Activated T-helper 1 cell treated with Interleukin-2 at 50 U/mL for 16 hours (primary cell): ENCODE data around the gene NCOA3.
"Not testable (repeated sequence)": the region's sequence is repeated elsewhere in the genome, so short reads cannot be mapped to it uniquely, and the experiment has no call there.

Experiments used
- DNase-seq: peaks from one replicate; pipeline ENCODE4 v3.0.0-alpha.2; 2020; ENCODE audit warnings: low read depth

NCOA3 gene

DNA sequence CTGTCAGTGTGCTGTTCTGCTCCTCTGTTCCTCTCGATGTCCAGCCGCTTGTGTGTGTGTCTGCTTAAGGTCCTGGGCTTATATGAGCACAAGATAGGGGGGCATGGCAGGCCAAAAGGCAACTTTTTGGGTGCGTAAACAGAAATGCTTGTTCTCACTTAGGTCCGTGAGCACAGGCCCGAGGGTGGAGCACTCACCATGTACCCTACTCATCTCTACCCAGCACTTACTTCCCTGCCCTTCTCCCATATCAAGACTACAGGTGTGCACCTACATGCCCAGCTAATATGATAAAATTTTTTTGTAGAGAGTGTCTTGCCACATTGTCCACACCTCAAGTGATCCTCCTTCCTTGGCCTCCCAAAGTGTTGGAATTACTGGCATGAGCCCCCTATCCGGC, 34.3 kb downstream of the NCOA3 start:
- no peak for DNase-seq

DNA sequence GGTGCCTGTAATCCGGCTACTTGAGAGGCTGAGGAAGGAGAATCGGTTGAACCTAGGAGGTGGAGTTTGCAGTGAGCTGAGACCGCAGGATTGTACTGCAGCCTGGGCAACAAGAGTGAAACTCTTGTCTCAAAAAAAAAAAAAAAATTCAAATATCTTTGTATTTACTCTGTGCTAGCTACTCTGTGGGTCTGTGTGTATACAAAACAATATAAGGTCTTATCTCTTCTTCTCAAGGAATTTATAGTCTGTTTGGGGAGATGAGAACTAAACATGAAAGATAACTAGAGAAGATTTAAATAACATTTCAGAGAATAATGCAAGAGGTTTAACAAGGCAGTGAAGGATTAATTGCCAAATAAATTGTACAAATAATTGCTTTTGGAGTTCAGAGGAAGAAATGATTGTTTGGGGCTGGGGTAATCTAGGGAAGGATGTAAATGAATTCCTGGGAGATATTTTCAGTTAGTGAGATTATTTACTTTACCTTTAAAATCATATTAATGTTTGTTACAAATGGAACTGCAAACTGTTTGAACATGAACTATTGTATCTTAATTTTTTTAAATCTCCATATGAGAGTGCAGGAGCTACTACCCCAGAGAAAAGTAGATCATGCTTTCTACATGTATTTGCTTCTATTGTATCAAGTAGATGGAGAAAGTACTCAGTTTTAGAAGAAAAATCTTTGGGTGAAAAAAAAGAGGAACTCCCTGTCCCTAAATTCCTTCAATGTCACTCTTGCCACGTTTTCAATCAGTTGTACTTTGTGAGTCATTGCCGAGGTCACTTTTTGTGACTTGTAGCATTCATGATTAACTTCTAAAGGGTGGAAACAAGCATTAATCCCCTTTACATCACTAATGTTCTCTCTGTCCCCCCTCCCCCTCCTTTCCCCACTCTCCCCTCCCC, 39.0 kb downstream of the NCOA3 start:
- no peak for DNase-seq

DNA sequence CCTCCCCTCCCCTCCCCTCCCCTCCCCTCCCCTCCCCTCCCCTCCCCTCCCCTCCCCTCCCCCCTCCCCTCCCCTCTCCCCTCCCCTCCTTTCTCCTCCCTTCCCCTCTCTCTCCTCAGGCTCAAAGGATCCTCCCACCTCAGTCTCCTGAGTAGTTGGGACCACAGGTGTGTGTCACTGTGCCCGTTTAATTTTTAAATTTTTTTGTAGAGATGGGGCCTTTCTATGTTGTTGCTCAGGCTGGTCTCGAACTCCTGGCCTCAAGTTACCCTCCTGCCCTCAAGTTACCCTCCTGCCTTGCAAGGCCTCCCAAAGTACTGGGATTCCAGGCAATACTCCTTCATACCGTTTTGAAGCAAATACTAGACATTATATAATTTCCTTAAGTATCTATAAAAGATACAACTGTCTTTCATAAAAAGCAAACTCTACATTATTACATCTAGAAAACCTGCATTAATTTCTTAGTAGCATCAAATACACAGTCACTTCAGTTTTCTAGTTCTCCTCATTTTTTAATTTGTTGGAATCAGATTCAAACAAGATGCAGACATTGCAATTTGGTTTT, 39.8 kb downstream of the NCOA3 start:
- DNase-seq = no peak

DNA sequence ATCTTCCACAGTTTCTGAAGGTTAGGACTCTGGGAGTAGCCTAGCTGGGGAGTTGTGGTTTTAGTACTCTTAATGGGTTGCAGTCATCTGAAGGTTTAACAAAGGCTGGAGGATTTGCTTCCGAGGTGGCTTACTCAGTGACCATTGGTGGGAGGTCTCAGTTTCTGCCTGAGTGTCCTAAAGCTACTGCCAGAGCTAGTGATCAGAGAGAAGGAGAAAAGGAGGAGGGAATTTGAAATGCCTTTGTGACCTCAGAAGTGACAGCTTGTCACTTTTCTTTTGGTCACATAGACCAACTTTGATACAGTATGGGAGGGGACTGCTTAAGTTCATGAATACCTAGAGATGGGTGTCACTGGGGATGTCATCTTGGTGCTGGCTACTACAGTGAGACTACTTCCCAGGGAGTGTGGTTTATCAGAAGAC, 41.3 kb downstream of the NCOA3 start:
- DNase-seq = no peak

DNA sequence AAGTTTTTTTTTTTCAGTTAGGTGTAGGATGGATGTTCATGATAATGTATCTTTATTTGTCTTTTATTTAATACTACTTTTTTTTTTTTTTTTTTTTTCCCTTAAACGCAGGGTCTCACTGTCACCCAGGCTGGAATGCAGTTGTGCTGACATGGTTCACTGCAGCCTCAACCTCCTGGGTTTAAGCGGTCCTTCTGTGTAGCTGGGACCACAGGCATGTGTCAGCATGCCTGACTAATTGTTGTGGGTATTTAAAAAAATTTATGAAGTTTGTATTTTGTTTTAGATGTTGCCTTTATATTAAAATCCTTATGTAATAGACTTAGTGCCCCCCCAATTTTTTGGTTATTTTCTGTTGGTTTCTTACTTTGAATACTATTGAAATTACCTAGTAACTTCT, 42.6 kb downstream of the NCOA3 start:
- no peak for DNase-seq

DNA sequence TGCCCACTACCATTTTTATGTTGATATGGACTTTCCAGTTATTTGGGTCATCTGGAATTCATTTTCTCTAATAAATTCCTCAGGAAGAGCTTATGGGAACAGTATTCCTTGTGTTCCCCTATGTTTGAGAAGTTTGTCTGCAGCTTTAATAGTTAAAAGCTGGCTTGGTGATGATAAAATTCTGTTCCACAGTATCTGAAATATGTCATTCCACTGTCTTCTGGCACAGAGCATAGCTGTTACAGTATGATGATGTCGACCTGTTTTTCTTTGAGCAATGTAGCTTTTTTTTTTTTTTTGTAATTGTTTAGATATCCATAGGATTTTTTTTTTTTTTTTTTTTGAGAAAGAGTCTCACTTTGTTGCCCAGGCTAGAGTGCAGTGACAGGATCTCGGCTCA, 43.2 kb downstream of the NCOA3 start:
- DNase-seq = no peak

DNA sequence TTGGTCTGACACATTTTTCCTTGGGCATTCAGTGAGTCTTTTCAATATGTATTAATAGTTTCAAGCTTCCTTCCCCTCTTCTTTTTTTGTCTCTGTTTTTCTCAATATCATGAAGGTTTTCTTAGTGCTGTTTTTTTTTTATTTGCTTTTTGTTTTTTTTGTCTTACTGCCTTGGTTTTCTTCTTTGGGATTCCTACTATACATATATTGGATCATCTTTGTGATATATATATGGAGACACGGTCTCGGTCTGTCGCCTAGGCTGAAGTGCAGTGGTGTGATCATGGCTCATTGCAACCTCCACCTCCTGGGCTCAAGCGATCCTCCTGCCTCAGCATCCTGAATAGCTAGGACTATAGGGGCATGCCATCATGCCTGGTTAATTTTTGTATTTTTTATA, 43.8 kb downstream of the NCOA3 start:
- no peak for DNase-seq

DNA sequence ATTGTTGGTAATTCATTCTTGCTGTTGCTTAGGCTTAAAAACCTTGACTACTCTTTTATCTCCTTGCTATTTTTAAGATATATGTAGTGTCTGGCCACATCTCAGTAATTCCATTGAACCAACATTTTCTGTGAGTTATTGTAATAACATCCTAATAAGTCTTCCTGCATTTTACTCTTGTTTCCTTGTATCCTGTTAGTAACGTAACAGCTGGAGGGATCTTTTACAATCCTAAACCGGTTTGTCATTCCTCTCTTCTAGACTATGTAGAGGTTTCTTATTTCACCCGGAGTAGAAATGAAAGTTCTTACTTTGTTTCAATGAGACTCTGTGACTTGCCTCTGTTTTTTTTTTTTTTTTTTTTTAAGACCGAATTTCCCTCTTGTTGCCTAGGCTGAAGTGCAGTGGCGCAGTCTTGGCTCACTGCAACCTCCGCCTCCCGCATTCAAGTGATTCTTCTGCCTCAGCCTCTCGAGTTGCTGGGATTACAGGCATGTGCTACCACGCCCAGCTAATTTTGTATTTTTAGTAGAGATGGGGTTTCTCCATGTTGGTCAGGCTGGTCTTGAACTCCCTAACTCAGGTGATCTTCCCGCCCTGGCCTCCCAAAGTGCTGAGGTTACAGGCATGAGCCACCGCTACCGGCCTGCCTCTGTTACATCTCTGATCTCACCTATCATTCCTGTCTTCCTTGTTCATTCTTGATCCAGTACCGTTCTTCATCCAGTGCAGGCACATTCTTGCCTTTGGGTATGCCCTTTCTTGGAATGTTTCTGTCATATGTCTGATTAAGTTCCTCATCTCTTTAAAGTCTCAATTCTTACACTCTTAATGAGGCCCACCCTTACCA, 44.7 kb downstream of the NCOA3 start:
- DNase-seq = no peak

DNA sequence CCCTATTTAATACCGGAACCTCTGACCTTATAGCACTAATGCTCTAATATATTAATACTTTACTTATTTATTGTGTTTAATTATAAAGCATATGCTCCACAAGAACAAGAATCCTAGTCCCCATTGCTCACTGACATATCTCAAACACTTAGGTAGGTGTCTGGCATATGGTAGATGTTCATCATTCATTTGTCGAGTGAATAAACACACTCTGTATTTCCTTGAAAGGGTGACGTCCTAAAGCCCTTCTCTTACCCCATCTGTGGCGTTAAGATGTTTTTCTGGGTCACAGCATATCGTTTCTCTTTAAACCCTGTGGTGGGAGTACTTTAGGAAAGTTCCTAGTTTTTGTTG, 45.3 kb downstream of the NCOA3 start:
- no peak for DNase-seq

DNA sequence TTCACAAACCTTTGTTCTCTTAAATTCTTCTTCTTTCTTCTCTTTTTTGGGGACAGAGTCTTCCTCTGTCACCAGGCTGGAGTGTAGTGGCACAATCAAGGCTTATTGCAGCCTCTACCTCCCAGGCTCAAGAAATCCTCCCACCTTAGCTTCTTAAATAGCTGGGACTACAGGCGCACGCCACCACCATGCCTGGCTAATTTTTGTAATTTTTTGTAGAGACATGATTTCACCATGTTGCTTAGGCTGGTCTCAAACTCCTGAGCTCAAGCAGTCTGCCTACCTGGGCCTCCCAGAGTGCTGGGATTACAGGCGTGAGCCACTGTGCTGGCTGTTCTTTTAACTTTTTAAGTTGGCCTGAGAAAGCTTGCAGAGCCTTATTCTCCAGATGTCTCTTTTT, 48.0 kb downstream of the NCOA3 start:
- no peak for DNase-seq

DNA sequence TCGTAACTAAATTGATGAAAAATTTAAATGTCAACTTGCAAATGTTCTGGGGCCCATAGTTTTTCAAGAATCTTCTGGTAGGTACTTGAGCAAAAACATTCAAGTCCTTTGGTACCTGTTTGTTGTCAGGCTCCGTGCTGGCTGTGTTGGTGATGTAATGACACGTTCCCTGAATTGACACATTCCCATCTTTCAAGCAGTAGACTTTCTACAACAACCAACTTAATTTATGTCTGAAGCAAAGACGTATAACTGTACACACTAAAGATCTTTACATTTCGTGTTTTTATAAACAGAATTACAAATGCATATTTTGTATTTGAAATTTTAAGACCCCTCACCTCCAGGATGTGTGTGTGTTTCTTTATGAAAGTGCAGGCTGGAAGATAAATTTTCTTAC, 49.5 kb downstream of the NCOA3 start:
- no peak for DNase-seq

DNA sequence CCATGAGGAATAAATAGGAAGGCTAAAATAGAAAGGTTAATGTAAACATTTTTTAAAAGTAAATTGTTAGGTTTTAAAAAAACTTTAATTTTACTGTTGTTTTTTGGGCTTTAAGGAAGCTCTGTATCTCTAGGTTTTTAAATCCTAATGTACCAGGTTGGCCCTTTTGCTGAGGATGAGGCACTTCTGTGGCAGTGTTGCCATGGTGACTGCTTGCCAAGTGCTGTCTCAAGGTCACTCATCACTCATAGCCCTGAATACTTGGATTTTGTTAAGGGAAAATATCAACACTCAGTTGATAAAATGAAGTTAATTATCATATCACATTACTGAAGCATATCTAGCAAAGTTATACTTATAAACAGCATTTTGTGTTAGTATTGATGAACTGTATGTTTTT, 50.2 kb downstream of the NCOA3 start:
- no peak for DNase-seq

DNA sequence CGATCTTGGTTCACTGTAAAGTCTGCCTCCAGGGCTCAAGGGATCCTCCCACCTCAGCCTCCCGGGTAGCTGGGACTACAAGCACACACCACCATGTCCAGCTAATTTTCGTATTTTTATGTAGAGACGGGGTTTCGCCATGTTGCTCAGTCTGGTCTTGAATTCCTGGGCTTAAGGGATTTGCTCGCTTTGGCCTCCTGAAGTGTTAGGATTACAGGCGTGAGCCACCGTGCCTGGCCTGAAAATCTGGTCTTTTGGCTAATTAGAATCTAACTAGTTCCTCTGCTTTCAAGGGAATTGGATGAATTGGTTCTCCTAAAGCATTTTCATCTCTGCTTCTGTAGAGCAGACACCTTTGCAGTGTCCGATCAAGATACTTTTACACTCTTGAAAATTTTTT, 51.3 kb downstream of the NCOA3 start:
- no peak for DNase-seq

DNA sequence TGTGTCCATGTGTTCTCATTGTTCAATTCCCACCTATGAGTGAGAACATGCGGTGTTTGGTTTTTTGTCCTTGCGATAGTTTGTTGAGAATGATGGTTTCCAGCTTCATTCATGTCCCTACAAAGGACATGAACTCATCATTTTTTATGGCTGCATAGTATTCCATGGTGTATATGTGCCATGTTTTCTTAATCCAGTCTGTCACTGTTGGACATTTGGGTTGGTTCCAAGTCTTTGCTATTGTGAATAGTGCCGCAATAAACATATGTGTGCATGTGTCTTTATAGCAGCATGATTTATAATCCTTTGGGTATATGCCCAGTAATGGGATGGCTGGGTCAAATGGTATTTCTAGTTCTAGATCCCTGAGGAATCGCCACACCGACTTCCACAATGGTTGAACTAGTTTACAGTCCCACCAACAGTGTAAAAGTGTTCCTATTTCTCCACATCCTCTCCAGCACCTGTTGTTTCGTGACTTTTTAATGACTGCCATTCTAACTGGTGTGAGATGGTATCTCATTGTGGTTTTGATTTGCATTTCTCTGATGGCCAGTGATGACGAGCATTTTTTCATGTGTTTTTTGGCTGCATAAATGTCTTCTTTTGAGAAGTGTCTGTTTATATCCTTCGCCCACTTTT, 52.0 kb downstream of the NCOA3 start:
- not testable (repeated sequence) for DNase-seq

DNA sequence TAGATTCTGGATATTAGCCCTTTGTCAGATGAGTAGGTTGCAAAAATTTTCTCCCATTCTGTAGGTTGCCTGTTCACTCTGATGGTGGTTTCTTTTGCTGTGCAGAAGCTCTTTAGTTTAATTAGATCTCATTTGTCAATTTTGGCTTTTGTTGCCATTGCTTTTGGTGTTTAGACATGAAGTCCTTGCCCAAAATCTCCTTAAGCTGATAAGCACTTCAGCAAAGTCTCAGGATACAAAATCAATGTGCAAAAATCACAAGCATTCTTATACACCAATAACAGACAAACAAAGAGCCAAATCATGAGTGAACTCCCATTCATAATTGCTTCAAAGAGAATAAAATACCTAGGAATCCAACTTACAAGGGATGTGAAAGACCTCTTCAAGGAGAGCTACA, 52.6 kb downstream of the NCOA3 start:
- DNase-seq = not testable (repeated sequence)

DNA sequence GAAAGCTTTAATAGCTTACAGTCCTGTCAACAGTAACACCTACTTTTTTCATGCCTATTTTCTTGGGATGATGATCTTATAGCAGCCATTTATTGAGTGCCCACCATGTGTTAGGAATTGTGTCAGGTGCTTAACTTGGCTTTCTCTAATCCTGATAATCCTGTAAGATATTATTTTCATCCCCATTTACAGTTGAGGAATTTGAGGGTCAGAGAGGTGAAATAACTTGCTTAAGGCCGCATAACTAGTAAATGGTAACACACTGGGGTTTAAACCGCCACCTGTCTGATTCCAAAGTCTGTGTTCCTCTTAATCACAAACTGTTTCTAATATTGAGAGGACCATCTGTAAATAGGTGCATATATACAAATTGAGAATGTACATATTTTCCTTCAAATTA, 55.5 kb downstream of the NCOA3 start:
- DNase-seq = no peak

DNA sequence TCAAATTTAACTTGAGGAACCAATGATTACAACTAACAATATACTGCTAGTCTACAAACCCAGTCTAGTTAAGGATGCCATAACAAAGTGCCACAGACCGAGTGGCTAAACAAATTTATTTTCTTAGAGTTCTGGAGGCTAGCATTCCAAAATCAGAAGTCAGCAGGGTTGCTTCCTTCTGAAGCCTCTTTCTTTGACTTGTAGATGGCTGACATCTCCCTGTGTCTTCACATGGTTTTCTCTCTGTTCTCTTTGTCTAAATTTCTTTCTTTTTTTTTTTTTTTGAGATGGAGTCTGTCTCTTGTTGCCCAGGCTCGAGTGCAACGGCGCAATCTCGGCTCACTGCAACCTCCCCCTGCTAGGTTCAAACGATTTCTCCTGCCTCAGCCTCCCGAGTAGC, 56.1 kb downstream of the NCOA3 start:
- no peak for DNase-seq

DNA sequence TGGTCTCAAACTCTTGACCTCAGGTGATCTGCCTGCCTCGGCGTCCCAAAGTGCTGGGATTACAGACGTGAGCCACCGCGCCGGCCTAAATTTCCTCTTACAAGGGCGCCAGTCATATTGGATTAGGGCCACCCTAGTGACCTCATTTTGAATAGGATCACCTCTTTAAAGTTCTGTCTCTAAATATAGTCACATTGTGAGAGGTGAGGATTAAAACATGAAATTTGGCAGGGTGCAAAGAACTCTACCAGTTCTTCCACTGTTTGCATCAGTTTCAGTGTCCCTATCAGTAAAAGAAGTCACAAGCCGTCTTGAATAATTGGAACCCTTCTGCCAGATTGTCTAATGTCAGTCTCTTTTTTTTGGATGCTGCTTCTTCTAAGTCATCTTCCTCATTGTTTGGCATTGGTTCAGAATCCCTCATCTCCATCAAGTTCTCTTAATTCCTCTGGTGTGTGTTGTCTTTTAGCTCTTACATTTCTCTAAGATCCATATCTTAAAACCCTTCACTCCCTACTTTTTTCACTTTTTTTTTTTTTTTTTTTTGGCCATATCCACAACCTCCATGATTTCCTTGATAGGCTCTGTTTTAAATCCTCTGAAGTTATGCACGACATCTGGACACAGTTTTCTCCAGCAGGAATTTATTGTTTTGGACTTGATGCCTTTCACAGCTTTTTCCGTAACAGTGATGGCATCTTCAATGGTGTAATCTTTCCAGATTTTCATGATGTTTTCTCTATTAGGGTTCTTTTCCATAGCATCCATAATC, 56.8 kb downstream of the NCOA3 start:
- DNase-seq = no peak

DNA sequence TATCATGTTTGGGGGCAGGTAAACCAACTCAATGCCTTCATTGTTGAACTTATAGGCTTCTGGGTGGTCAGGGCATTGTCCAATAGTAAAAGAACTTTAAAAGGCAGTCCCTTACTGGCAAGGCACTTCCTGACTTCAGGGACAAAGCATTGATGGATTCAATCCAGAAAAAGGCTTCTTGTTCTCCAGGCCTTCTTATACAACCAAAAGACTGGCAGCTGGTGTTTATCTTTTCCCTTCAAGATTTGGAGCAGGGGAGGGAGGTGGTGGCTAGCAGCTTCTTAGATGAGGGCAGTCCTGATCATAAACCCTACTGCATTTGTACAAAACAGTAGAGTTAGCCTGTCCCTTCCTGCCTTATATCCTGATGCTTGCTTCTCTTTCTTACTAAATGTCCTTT, 57.5 kb downstream of the NCOA3 start:
- no peak for DNase-seq

DNA sequence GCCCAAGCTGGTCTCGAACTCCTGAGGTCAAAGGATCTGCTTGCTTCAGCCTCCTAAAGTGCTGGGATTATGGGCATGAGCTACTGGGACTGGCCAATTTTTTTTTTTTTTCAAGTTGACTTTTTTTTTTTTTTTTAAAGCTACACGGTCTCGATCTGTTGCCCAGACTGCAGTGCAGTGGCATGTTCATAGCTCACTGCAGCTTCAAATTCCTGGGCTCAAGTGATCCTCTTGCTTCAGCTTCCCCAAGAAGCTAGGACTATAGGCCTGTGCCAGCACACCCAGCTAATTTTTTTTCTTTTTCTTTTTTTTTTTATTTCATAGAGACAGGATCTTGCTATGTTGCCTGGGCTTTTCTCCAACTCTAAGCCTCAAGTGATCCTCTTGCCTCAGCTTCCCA, 59.5 kb downstream of the NCOA3 start:
- no peak for DNase-seq
